Stimulated activated CD8-positive, alpha-beta memory T cell treated with anti-CD3 and anti-CD28 coated beads, Interleukin-15, amount 100 ng/mL, for 1 hour (primary cell): ENCODE results near the gene DARS1.

Experiments
- DNase-seq: peaks from one replicate; pipeline ENCODE4 v3.0.0-alpha.2; 2020; ENCODE audit warnings: low read depth

DARS1 gene

DNA sequence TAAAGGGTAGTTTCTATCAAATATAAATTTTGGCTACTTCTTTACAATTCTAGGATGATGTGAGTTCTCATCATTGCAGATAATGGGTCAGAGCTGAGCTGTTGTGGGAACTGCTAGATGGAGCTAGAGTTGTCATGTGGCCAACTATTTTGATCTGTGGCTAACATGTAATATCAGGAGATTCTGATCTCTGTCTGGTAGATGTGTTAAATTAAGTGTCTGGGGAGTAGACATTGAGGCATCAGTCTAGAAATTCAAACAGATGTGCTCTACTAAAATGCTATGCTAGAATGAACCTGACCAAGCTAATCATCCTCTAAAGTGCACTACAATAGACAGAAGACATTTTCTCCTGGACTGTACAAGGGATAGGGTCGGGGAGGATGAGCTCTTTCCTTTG, 30.3 kb upstream of the DARS1 start:
- no peak for DNase-seq

DNA sequence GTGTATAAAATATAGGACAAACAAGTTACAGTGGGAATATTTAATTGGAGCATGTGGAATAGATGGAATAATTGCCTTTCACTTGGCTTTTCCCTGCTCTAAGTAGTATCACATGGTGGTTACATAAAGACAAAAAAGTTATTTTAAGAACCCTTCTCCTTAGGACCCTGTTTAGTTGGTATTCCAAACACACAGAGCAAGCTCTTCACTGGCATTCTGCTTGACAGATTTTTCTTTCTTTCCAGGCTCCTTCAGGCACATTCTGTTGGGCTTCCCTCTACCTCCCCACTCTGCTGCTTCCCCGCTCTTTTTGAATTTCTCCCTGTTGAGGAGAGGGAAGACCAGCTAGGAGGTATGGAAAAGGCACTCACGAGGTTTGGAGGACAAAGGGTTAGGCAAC, 29.0 kb upstream of the DARS1 start:
- no peak for DNase-seq

DNA sequence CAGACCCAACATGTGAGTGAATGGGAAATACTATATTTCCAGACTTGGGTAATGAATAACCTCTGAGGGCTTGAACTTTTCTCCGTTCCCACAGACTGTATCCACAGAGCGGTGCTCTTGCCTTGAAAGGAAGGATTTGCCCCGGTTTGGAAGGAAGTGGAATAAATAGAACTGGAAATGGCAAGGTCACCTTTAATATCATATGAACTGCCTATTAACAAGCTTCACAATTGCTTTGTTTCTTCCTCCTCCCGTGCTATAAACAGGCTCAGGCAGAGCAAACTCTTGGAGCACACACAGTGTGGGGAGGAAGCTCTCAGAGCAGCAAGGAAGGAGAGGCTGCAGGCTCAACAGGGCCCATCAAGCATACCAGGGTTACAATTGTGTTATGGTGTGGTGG, 28.5 kb upstream of the DARS1 start:
- no peak for DNase-seq

DNA sequence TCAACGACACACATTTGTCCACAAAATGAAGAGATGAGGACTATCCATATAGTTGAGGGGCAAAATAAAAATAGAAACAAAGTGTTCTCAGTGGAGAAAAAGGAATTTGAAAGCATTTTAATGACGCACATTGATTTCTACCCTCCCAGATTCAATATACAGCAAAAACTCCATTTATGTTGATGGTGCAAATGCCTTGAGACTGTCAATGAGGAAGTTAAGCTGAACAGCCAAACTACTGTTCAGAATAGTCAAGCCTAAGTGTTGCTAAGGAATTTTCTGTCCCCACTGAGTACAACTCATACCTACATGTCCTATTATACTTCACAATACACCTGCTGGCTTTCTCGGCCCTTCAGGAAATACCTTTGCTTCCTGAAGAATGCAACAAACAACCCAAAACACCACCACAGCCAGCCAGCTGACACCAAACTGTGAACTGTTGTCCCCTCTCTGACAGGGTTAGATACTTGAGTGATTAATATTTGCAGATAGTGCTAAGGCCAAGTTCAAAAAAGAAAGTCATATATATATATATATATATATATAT, 27.8 kb upstream of the DARS1 start:
- DNase-seq, result no peak

DNA sequence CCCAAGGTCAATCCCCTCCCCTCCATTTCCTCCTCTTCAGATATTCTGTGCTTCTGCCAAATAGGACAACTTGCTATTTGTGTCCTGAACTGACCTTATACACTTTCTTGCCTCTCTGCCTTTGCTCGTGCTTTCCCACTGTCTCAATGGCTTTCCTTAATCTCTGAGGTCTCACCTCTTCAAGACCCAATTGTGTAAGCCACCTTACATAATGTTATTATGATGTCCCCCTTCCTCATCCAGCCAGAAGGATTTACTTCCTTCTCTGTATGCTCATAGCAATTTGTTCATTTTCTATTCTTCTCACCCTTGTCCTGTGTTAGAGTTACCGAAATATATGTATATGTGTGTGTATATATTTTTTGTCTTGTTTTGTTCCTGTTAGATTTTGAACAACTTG, 26.9 kb upstream of the DARS1 start:
- no peak for DNase-seq

DNA sequence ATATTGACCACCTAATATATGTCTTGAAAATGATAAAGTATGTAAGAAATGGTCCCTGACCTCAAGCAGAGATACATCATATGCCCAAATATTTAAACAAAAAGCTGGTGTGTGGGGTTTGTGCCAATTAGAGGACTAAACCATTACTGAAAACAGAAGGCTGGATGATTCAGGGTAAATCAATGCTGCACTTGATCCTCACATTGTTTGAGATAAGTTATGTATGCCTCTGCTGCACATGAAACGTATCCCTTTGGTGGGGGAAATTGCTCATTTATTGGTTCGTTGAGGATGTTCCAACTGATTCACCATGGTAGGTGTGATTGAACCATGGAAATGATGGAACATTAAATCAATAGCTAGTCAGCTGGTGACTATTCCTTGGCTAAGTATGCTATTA, 24.7 kb upstream of the DARS1 start:
- DNase-seq, result no peak

DNA sequence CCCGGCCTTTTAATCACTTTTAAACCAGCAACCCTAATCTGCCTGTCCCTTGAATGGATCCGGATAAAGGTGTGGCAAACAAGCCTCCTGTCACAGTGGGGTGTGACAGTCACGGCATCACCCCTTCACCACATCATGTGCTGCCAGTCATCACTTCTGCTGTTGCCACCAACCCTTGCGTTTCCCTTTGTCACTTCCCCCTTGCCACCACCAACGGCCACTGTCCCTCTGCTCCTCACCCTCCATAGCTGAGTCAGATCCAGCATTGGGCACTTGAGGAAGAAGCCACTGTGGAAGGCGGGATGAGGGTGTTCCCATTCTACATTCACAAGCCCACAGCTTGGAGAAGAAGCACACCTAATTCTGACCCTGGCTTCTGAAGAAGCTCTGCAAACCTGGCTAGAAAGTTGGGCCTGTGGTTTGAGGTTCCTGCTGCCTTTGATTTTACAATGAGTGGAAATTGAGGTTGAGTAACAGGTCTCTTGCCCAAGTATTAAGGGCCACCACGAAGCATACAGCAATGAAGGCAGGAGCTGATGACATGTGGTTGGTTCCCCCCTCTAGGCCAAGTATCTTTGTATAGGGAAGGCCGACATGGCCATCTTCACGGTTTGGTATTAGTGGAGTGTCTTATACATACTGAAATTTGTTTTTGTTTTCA, 22.9 kb upstream of the DARS1 start:
- peak; percentile 14 for DNase-seq

DNA sequence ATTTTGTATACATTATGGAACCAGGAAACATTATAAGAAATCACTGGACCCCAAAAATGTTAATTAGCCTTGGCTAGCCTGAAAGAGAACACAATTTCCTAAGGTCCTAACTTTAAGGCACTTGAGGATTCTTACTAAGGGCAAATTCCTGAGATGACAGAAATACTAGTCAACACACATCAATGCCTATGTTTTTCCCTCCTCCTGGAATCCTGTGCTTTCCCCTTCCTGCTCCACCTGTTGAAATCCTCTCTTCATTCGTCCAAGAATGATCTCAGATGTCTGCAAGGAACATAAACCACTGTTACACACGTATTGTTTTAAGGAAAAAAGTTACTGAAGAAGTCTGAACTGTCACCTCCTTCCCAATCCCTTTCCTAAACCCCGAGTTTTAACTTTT, 21.2 kb upstream of the DARS1 start:
- no peak for DNase-seq

DNA sequence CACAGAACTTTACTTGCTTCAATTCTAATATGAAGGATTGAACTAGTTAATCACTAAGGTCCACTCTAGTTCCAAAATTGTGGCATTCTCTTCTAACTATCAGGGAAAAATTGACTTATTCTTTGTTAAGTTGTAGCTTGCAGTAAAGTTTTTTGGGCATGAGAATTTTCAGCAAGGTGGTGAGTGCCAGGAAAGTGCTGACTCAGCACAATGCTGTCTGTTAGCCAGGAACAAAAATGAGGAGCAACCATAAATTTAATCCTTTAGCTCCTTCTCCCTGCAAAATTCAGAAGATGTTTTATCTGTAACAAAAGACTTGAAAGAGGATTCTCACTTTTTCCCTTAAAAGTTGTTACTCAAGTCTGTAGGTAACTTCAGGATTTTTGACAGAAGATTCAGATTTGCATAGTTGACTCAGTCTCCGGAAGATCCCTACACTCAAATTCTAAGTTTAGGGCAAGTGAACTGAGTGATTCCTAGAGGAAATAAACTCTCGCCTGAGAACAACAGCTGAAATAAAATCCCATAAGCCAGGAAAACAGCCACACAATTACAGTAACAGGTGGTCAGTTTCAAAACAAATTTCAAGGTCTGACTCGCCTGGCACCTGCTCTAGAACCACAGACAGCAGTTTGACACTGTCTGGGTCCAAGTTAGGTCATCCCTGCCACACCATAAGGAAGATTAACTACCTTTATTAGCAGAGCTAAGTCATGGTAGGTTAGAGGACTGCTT, 20.2 kb upstream of the DARS1 start:
- DNase-seq, result no peak

DNA sequence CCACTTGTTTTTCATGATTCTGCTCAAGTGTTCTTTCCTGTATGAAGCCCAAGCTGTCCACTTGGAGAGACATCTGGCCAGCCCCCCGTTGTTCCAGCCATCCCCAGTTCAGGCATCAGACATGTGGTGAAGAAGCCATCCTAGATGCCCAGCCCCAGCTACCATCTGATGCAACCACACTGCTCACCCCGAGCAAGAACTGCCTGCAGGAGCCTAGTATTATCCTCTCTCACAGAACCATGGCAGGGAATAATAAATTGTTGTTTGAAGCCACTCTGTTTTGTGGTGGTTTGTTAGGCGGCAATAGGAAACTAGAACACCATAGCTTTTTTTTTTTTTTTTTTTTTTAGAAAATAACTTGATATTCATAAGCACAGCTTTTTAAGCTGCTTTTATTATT, 19.5 kb upstream of the DARS1 start:
- DNase-seq, result no peak

DNA sequence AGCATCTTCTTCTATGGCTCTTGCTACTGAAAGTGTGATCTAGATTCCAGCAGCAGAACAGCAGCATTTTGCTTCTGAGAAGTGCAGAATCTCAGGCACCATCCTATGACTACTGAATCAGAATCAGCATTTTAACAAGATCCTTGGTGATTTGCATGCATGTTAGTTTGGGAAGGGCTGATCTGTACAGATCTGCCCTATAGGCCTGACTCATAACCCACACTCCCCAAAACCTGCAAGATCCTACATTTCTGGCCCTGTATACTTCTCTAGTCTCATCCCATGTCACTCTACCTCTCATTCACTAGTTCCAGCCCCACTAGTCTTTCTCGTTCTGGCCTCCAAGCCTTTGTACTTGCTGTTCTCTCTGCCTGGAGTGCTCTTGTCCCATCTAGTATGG, 15.7 kb upstream of the DARS1 start:
- DNase-seq, result no peak

DNA sequence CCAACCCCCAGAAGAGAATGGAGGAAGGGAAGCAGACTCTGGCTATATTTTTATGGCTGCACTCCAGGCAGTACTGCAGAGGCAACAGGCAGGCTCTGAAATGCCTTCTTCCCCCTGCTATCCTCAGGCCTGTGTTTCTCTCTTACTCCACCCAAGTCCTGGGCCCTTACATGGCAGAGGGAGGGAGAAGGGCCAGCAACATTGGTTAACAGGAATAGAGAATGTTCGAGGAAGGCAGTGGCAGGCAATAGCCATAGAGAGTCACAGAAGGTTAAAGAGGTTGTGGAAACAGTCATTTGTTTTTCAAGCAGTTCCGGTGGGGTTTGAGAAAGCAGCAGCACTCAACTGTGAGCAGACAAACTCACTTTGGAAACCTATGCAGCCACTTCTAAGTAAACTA, 15.1 kb upstream of the DARS1 start:
- no peak for DNase-seq

DNA sequence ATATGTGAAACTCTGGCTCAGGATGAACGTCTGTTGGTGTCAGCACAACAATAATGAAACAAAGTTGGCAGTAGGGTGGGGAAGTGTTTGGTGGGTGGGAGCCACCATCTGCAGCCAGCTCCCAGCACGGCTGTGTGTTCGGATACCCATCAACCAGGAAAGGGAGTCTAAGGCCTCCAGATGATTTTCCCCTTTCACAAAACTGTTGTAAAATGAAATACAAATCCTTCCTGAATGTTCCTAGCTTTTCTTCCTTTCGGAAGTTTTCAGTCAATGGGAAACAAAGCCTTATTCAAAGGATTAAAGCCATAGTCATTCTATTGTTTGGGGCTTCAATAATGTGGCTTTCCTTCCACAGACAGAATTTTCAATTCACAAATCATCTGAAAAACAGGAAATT, 14.5 kb upstream of the DARS1 start:
- no peak for DNase-seq

DNA sequence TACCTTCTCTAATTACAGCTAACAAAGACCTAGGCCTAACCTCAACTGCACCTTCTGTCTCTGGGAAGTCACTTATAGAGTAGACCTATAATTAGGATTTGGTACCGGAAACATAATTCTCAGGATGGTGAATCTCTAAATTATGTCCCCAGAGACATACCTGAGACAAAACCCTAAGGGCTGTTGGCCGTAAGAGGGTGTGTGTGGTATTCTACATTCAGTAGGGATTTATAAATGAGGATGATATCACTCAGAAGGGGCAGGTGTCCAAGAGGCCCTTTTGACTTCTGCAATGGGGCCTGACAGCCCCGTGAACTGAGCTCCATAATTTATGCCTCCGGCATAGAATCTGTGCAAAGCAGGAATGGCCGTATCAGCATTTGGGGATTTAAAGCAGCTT, 13.5 kb upstream of the DARS1 start:
- no peak for DNase-seq

DNA sequence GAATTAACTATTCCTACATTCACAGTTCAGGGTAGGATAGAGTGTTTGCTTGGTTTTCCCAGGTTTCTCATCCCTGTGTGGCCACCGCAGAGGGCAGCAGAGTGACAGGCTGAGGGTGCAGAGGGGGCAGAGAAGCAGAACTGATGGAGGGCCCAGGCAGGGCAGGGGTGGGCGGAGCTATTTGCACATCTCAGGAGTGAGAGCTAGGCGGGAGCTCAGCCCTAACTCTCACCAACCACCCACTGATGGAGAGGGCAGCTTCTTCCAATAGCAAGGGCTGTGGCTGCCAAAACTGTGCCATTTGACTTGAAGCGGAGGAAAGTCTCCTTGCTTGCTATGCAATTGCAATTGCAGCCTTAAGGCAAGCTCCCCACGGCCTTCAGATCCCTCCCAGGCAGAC, 12.0 kb upstream of the DARS1 start:
- DNase-seq, result no peak

DNA sequence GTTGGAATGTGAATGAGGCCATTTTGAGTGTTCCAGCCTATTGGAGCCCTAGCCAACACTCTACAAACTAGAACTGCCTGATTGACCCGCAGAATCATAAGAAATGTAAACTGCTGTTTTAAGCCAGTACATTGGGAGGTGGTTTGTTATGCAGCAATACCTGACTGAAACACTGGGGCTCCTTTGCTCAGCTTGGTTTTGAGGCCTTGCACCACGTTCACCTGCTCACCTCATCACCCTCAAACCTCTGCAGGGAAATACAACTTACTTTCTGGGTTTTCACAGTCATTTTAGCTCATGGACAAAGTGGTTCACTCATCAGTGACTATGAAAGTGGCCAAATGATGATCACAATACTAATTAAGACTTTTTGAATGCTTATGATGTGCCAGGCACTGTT, 10.9 kb upstream of the DARS1 start:
- DNase-seq, result no peak

DNA sequence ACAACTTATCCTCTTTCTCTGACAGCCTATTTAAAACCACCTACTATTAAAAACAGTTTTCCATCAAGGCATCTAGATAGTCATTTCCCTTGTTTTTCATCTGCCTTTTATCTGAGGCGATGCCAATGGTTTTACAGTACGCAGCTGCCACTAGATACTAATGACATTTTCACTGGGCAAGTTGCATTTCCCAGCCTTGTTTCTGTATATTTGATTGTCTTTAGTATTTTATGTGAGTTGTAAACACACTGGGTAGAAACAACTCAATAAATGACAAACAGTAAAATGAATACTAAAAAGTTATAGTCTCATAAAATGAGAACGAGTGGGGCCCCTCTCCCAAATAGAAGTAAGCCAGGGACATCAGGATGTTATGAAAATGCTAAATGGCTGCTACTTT, 8.9 kb upstream of the DARS1 start:
- no peak for DNase-seq

DNA sequence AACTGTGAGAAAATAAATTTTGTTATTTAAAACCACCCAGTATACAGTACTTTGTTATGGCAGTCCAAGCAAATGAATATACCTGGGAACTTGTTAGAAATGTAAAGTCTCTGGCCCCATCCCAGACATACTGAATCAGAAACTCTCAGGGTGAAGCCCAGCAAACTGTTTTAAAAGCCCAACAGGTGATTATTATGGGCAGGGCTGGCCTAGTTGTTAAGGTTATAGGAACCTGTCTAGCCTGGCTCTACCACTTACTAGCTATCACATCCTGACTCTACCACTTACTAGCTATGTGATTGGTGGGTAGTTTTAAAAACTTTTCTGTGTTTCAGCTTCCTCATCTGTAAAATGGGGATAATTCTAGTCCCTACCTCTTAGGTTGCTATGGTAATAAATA, 8.0 kb upstream of the DARS1 start:
- no peak for DNase-seq

DNA sequence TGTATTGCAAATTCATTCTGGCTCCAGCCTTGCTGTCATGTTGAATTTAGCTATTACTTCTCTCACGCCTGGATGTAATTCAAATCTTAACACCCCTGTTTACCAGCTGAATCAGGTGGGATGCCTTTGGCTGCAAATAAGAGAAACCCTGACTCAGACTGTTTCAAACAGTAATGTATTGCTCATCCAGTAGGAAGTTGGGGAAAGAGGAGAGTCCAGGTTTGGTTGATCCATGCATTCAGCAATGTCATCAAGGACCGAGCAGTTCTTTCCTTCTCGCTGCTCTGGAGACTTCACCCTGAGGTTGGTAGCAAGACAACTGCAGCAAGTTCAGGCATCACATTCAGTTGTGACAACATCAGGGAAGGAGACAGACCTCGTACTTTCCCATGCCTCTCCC, 6.4 kb upstream of the DARS1 start:
- no peak for DNase-seq

DNA sequence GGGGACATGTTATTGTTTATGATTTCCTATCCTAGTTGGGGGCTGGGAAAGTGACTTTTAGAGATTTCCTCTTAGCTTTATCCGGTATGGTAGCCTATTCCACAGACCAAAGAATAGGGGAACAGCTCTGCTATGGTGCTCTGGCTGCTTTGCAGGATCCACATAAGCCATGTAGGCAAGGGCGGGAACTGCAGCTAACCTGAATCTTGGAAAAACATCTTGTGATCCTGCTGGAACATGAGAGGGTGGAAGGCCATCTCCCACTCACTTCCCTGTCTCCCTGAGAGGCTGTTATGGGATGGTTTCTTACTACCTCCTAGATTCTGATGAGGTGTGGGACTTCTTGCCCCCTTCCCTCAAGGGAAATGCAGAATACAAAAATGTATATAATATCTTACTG, 2.0 kb upstream of the DARS1 start:
- DNase-seq, result no peak

DNA sequence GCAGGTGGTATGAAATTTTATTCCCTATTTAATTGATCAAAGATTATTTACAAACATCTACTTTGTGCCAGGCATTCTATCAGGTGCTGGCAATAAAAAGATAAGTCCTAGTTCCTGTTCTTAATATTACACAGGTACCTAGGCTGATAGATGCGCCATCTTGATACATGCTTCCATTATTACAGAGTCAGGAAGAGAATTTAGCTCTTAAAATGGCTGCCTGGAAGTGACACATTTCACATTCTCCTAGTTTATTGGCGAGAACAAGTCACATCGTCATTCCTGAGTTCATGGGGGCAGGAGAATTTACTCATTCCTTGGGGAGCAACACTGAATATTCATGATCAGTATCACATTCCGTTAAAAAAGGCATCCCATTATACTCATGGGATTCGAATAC, 1.1 kb upstream of the DARS1 start:
- DNase-seq, result no peak

DNA sequence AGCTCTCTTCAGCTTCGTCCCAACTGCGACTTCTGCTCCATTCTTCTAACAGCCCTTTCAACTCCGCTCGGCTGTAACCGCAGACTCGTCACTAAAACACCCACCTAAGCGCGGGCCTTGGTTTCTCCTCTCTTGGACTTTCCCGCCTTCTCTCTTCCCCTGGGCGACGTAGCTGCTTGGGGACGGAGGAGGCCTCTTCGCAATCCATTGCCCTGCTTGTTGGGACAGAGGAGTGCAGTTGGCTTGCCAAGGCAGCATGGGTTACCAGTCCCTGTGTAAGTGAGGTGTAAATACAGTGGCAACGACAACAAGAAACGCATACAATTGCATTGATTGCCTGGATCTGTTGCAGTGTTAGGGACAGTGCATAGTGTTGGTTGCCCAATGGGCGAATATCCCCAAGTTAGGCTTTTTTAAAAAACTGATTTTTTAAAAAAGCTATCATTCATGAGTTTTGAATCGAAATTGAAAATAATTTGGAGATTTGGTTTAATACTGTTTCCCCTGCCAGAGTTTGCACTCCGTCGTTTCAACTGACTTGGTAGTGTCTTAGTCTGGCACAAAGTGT, 484 bp upstream of the DARS1 start:
- DNase-seq, result peak; percentile 48

DNA sequence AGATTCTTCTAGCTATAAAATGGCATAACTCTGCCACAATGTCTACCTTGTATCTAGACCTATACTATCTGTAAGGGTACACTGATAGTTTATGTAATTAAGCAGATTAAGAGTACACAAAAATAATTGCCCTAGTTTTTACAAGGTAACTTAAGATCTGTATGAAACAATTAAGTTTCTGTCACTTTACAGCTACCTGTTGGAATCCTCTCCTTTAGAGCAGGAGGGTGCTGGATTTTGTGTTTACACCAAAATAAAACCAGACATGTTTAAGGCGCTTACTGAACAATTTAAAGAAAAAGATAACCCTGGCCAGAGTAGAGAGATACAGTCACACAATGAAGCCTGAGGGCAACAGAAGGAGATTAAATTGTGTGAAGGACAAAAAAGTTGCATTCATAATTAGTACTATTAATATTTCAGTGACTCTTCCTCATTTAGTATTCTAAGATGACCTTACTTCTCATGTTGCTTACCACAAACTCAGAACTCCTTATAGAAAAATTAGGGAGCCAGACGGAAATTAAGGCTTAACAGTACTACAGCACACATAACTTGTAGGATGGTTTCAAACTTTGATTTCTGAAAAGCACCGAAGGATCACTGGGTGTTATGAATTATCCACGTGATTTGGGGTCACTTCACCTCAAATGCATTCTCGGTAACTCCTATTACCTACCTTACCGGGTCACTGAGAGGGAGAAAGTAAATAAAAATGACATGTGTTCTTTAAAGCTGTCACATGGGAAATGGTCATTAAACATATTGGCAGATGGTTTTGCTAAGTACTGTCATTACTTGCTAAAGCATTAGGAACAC, 1.0 kb downstream of the DARS1 start:
- no peak for DNase-seq
